ENCODE data around the gene PRAMEF18.
"Not testable (repeated sequence)": the region's sequence is repeated elsewhere in the genome, so short reads cannot be mapped to it uniquely, and the experiment has no call there.

PRAMEF18 gene

DNA sequence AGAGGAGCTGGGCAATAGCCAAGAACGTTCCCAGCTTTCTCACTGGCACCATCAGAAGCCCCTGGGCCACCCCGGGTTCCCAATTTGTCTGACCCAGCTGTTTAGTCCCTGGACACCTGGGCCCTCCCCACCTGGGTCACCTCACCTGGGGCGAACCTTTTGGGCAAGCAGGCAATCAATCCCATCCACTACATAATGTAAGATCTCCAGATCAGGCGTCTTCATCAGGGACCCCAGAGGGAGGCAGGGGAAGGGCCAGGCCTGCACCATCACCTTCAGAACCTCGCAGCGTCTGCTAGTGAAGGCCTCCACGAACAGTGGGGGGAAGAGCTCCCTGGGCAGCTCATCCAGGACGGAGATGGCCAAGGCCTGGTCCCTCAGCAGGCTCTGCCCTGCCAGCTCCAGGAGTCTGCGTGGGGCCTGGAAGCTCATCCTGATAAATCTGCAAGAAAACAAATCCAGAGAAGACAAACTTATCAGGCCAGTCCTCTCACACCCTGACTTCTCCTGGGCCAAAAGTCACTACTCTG lies at the start of gene PRAMEF18:
Gene PRAMEF18 (minus strand): TSS at position 480 of the 530 bp plus-strand sequence. CDS start 48 bp downstream, at position 432.
- not testable (repeated sequence) for DNase-seq (ENCODE audit: low read depth, low spot score); H3K4me1 ChIP-seq (ENCODE audit: control insufficient read depth, insufficient read depth, low read length); H3K36me3 ChIP-seq (ENCODE audit: control insufficient read depth, insufficient read depth, low read length); H3K27ac ChIP-seq (ENCODE audit: low read length); H3K27me3 ChIP-seq (ENCODE audit: control insufficient read depth, insufficient read depth, low read length); H3K4me3 ChIP-seq (ENCODE audit: low read length); H3K9me3 ChIP-seq (ENCODE audit: control insufficient read depth, insufficient read depth, low read length)
- WGBS (ENCODE audit: insufficient coverage, insufficient read length), result no CpG with 5 or more reads among the region's 9 CpGs

DNA sequence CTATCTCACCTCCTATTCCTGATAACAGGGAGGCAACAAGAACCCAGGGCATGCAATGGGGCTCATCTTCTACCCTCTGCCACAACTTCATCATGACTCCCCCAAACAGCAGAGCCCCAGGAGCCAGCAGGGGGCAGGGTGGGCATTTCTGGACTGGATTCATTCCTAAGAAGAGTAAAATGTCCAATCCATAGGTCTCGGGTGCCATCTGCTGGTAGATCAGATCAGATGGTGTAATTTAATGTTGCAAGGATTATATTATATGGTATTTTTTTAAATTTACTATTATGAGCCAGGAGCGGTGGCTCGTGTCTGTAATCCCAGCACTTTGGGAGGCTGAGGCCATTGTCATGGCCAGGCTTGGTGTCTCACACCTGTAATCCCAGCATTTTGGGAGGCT lies 39.2 kb upstream of the PRAMEF18 start:
- not testable (repeated sequence) for H3K36me3 ChIP-seq (ENCODE audit: control insufficient read depth, insufficient read depth, low read length); H3K27ac ChIP-seq (ENCODE audit: low read length); DNase-seq (ENCODE audit: low read depth, low spot score); H3K27me3 ChIP-seq (ENCODE audit: control insufficient read depth, insufficient read depth, low read length); H3K4me3 ChIP-seq (ENCODE audit: low read length); H3K4me1 ChIP-seq (ENCODE audit: control insufficient read depth, insufficient read depth, low read length); H3K9me3 ChIP-seq (ENCODE audit: control insufficient read depth, insufficient read depth, low read length)
- WGBS (ENCODE audit: insufficient coverage, insufficient read length), result no CpG with 5 or more reads among the region's 3 CpGs

DNA sequence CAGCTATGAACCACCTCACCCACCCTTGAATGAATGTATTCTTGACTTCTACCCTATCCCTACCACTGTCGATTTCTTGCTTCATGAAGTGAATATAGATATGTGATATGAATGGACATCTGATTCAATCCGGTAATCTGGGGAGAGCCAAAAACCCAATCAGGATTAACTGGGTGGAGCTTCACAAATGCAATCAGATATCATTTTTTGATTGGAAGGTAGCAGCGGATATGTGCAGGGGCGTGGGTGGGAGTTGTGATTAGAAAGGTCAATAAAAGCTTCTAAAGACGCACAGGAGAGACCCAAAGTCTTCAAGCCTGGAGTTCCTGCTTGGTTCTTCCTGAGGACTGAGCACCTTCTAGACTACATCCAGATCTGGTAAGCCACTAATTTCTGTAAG lies 27.9 kb upstream of the PRAMEF18 start, which contains the start of gene PRAMEF5:
Gene PRAMEF5 (plus strand): TSS at position 301 of the 400 bp plus-strand sequence. CDS start 5,071 bp downstream, outside the sequence.
- not testable (repeated sequence) for H3K4me3 ChIP-seq (ENCODE audit: low read length); H3K27ac ChIP-seq (ENCODE audit: low read length); H3K9me3 ChIP-seq (ENCODE audit: control insufficient read depth, insufficient read depth, low read length); H3K27me3 ChIP-seq (ENCODE audit: control insufficient read depth, insufficient read depth, low read length); H3K36me3 ChIP-seq (ENCODE audit: control insufficient read depth, insufficient read depth, low read length); H3K4me1 ChIP-seq (ENCODE audit: control insufficient read depth, insufficient read depth, low read length); DNase-seq (ENCODE audit: low read depth, low spot score)
- WGBS (ENCODE audit: insufficient coverage, insufficient read length), result no CpG with 5 or more reads among the region's 5 CpGs

- H3K27me3 ChIP-seq (ENCODE audit: control insufficient read depth, insufficient read depth, low read length); H3K9me3 ChIP-seq (ENCODE audit: control insufficient read depth, insufficient read depth, low read length); H3K36me3 ChIP-seq (ENCODE audit: control insufficient read depth, insufficient read depth, low read length); DNase-seq (ENCODE audit: low read depth, low spot score); H3K4me3 ChIP-seq (ENCODE audit: low read length); H3K27ac ChIP-seq (ENCODE audit: low read length); H3K4me1 ChIP-seq (ENCODE audit: control insufficient read depth, insufficient read depth, low read length): not testable (repeated sequence)
- WGBS (ENCODE audit: insufficient coverage, insufficient read length), result no CpG with 5 or more reads among the region's 7 CpGs
Measured at GRCh38 chr1:13247122-13247521, 21.2 kb upstream of the PRAMEF18 start.

DNA sequence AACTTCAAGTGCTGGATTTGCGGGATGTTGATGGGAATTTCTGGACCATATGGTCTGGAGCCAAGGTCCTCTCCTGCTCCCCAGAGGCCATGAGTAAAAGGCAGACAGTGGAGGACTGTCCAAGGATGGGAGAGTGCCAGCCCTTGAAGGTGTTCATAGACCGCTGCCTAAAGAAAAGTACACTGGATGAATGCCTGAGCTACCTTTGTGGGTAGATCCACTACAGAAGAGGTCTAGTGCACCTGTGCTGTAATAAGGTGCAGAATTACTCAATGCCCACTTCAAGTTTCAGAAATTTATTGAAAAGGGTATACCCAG lies 20.6 kb upstream of the PRAMEF18 start:
- DNase-seq (ENCODE audit: low read depth, low spot score); H3K27me3 ChIP-seq (ENCODE audit: control insufficient read depth, insufficient read depth, low read length); H3K9me3 ChIP-seq (ENCODE audit: control insufficient read depth, insufficient read depth, low read length); H3K4me1 ChIP-seq (ENCODE audit: control insufficient read depth, insufficient read depth, low read length); H3K36me3 ChIP-seq (ENCODE audit: control insufficient read depth, insufficient read depth, low read length); H3K27ac ChIP-seq (ENCODE audit: low read length); H3K4me3 ChIP-seq (ENCODE audit: low read length): not testable (repeated sequence)
- no CpG with 5 or more reads among the region's 2 CpGs for WGBS (ENCODE audit: insufficient coverage, insufficient read length)

GRCh38 chr1:13245841-13246553 lies 20.0 kb upstream of the PRAMEF18 start:
- not testable (repeated sequence) for H3K4me3 ChIP-seq (ENCODE audit: low read length); H3K4me1 ChIP-seq (ENCODE audit: control insufficient read depth, insufficient read depth, low read length); DNase-seq (ENCODE audit: low read depth, low spot score); H3K9me3 ChIP-seq (ENCODE audit: control insufficient read depth, insufficient read depth, low read length); H3K27me3 ChIP-seq (ENCODE audit: control insufficient read depth, insufficient read depth, low read length); H3K27ac ChIP-seq (ENCODE audit: low read length); H3K36me3 ChIP-seq (ENCODE audit: control insufficient read depth, insufficient read depth, low read length)
- no CpG with 5 or more reads among the region's 5 CpGs for WGBS (ENCODE audit: insufficient coverage, insufficient read length)

DNA sequence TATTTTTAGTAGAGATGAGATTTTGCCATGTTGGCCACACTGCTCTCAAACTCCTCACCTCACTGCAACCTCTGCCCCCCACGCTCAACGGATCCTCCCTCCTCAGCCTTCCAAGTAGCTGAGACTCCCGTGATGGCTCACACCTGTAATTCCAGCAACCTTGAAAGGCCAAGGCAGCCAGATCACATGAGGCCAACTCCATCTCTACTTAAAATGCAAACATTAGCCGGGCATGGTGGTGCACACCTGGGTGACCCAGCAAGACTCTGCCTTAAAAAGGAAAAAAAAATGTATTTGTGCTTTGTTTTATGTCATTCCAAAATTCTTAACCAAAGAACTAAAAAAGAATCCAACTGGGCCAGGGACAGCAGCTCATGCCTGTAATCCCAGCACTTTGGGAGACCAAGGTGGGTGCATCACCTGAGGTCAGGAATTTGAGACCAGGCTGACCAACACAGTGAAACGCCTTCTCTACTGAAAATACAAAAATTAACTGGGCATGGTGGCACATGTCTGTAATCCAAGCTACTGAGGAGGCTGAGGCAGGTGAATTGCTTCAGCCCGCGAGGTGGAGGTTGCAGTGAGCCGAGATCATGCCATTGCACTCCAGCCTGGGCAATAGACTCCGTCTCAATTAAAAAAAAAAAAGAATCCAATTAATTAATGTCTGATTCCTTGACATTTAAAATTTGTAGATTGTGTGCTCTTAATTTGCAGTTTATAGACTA lies 17.7 kb upstream of the PRAMEF18 start:
- not testable (repeated sequence) for H3K27ac ChIP-seq (ENCODE audit: low read length); H3K27me3 ChIP-seq (ENCODE audit: control insufficient read depth, insufficient read depth, low read length); DNase-seq (ENCODE audit: low read depth, low spot score); H3K36me3 ChIP-seq (ENCODE audit: control insufficient read depth, insufficient read depth, low read length); H3K4me3 ChIP-seq (ENCODE audit: low read length); H3K4me1 ChIP-seq (ENCODE audit: control insufficient read depth, insufficient read depth, low read length); H3K9me3 ChIP-seq (ENCODE audit: control insufficient read depth, insufficient read depth, low read length)
- WGBS (ENCODE audit: insufficient coverage, insufficient read length), result no CpG with 5 or more reads among the region's 9 CpGs

- H3K27me3 ChIP-seq (ENCODE audit: control insufficient read depth, insufficient read depth, low read length); H3K4me1 ChIP-seq (ENCODE audit: control insufficient read depth, insufficient read depth, low read length); H3K27ac ChIP-seq (ENCODE audit: low read length); H3K4me3 ChIP-seq (ENCODE audit: low read length); DNase-seq (ENCODE audit: low read depth, low spot score); H3K36me3 ChIP-seq (ENCODE audit: control insufficient read depth, insufficient read depth, low read length); H3K9me3 ChIP-seq (ENCODE audit: control insufficient read depth, insufficient read depth, low read length): not testable (repeated sequence)
- no CpG with 5 or more reads among the region's 4 CpGs for WGBS (ENCODE audit: insufficient coverage, insufficient read length)
Measured at GRCh38 chr1:13239633-13240032, 13.7 kb upstream of the PRAMEF18 start.

DNA sequence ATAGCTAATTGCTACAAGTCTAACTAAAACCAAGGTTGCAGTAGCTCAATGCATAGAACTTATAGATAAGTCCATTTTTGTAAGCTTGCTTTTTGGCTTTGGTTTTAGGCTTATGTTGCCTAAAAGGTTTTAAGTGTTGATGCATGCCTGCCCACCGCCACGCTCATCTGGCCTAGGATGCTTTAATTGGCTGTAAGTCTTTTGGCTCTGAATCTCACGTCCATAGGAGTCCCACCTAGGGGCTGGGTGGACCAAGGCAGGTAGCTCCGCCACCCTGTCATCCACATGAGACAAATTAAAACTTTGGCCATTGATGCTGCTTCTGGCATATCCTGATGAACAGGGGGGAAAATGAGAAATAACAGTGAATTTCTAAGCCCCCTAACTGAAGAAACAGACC lies 11.6 kb upstream of the PRAMEF18 start:
- H3K4me1 ChIP-seq (ENCODE audit: control insufficient read depth, insufficient read depth, low read length); H3K36me3 ChIP-seq (ENCODE audit: control insufficient read depth, insufficient read depth, low read length); H3K27me3 ChIP-seq (ENCODE audit: control insufficient read depth, insufficient read depth, low read length); H3K4me3 ChIP-seq (ENCODE audit: low read length); H3K9me3 ChIP-seq (ENCODE audit: control insufficient read depth, insufficient read depth, low read length); DNase-seq (ENCODE audit: low read depth, low spot score); H3K27ac ChIP-seq (ENCODE audit: low read length): not testable (repeated sequence)
- WGBS (ENCODE audit: insufficient coverage, insufficient read length), result no CpG with 5 or more reads among the region's 4 CpGs

GRCh38 chr1:13234057-13234456 lies 8.1 kb upstream of the PRAMEF18 start:
- not testable (repeated sequence) for DNase-seq (ENCODE audit: low read depth, low spot score); H3K9me3 ChIP-seq (ENCODE audit: control insufficient read depth, insufficient read depth, low read length); H3K4me1 ChIP-seq (ENCODE audit: control insufficient read depth, insufficient read depth, low read length); H3K4me3 ChIP-seq (ENCODE audit: low read length); H3K27ac ChIP-seq (ENCODE audit: low read length); H3K36me3 ChIP-seq (ENCODE audit: control insufficient read depth, insufficient read depth, low read length); H3K27me3 ChIP-seq (ENCODE audit: control insufficient read depth, insufficient read depth, low read length)
- WGBS (ENCODE audit: insufficient coverage, insufficient read length), result no CpG with 5 or more reads among the region's 1 CpG
